Neural progenitor cell (in vitro differentiated cells): ENCODE results near the gene TDRD10. TPM values are rescaled to one million over a fixed set of nuclear protein-coding genes. Genes with fewer than 3 reads are reported as not detected.

Source experiments
- DNase-seq: peaks from one replicate; pipeline ENCODE4 v3.0.0-alpha.2; 2016; ENCODE audit warnings: low spot score
- H2AFZ ChIP-seq: fragments of 200-600 bp; sonication (generic); replicated peaks from 2 replicates; pipeline ENCODE4 v1.6.1; 2016; ENCODE audit warnings: antibody characterized with exemption
- H3F3A ChIP-seq: fragments of 200-600 bp; sonication (generic); 2 replicates; pipeline ENCODE4 v1.6.1; 2016; ENCODE audit warnings: antibody characterized with exemption, low read depth
- H3K27ac ChIP-seq: fragments of 200-600 bp; sonication (generic); 2 replicates; pipeline ENCODE4 v1.5.1; 2016; ENCODE audit warnings: mild to moderate bottlenecking
- H3K27me3 ChIP-seq: fragments of 200-600 bp; sonication (generic); 2 replicates; pipeline ENCODE4 v1.6.1; 2016; ENCODE audit warnings: mild to moderate bottlenecking, moderate library complexity
- H3K36me3 ChIP-seq: fragments of 200-600 bp; sonication (generic); 2 replicates; pipeline ENCODE4 v1.5.1; 2016
- H3K4me1 ChIP-seq: fragments of 200-600 bp; sonication (generic); 2 replicates; pipeline ENCODE4 v1.6.1; 2016; ENCODE audit warnings: mixed run types
- H3K4me2 ChIP-seq: fragments of 200-600 bp; sonication (generic); 2 replicates; pipeline ENCODE4 v1.6.1; 2016
- H3K4me3 ChIP-seq: fragments of 200-600 bp; sonication (generic); 2 replicates; pipeline ENCODE4 v1.5.1; 2016
- H3K79me2 ChIP-seq: fragments of 200-600 bp; sonication (generic); 2 replicates; pipeline ENCODE4 v1.6.1; 2016; ENCODE audit warnings: low read depth
- H3K9ac ChIP-seq: fragments of 200-600 bp; sonication (generic); 2 replicates; pipeline ENCODE4 v1.6.1; 2016
- H3K9me3 ChIP-seq: fragments of 200-600 bp; sonication (generic); 2 replicates; pipeline ENCODE4 v1.5.1; 2016; ENCODE audit warnings: low read depth
- H4K20me1 ChIP-seq: fragments of 200-600 bp; sonication (generic); 2 replicates; pipeline ENCODE4 v1.6.1; 2016; ENCODE audit warnings: low read depth
- H3K27ac Mint-ChIP-seq: 3 replicates; pipeline ENCODE4 v1.8.0; 2021; ENCODE audit warnings: mixed read lengths
- H3K27me3 Mint-ChIP-seq: 2 replicates; pipeline ENCODE4 v1.8.0; 2022; ENCODE audit warnings: low read depth, mild to moderate bottlenecking, inconsistent platforms, moderate library complexity, mixed read lengths; ENCODE audit not compliant: insufficient read depth
- H3K36me3 Mint-ChIP-seq: 3 replicates; pipeline ENCODE4 v1.8.0; 2021; ENCODE audit warnings: mixed read lengths
- H3K4me1 Mint-ChIP-seq: 3 replicates; pipeline ENCODE4 v1.8.0; 2021; ENCODE audit warnings: mixed read lengths
- H3K4me3 Mint-ChIP-seq: 3 replicates; pipeline ENCODE4 v1.8.0; 2021; ENCODE audit warnings: mild to moderate bottlenecking, moderate library complexity, mixed read lengths
- H3K9me3 Mint-ChIP-seq: 3 replicates; pipeline ENCODE4 v1.8.0; 2020; ENCODE audit warnings: mixed read lengths
- EZH2 ChIP-seq: fragments of 200-600 bp; sonication (generic); IDR thresholded peaks from 2 replicates; pipeline ENCODE4 v1.6.1; 2017; ENCODE audit warnings: antibody characterized with exemption, mild to moderate bottlenecking, moderate library complexity
- EZH2phosphoT487 ChIP-seq: fragments of 200-600 bp; sonication (generic); IDR thresholded peaks from 2 replicates; pipeline ENCODE4 v1.6.1; 2017; ENCODE audit warnings: antibody characterized with exemption
- total RNA-seq: library from RNA; depleted of rRNA; stranded (reverse); fragments of >200 nt; gene quantifications from 2 replicates; pipeline ENCODE4 v1.2.3, GENCODE V29; 2015; ENCODE audit warnings: low replicate concordance
- TF ChIP-seq, protein P1 (sequence below): fragments of 200-600 bp; sonication (generic); IDR thresholded peaks from 2 replicates; pipeline ENCODE4 v1.5.1; 2017; ENCODE audit warnings: antibody characterized with exemption, mild to moderate bottlenecking

TDRD10 gene
- total RNA-seq, 1 donor from 2014 or later = not detected

GRCh38 chr1:154567386-154568156 is 65.6 kb downstream of the TDRD10 start, which contains the start of gene CHRNB2:
Gene CHRNB2, plus strand, starts transcription at chr1:154567778. Its CDS starts 267 bp downstream, at chr1:154568045.
- TF ChIP-seq EZH2 = no peak
- peak; percentile 31 for TF ChIP-seq EZH2phosphoT487
- TF ChIP-seq, protein P1, sequence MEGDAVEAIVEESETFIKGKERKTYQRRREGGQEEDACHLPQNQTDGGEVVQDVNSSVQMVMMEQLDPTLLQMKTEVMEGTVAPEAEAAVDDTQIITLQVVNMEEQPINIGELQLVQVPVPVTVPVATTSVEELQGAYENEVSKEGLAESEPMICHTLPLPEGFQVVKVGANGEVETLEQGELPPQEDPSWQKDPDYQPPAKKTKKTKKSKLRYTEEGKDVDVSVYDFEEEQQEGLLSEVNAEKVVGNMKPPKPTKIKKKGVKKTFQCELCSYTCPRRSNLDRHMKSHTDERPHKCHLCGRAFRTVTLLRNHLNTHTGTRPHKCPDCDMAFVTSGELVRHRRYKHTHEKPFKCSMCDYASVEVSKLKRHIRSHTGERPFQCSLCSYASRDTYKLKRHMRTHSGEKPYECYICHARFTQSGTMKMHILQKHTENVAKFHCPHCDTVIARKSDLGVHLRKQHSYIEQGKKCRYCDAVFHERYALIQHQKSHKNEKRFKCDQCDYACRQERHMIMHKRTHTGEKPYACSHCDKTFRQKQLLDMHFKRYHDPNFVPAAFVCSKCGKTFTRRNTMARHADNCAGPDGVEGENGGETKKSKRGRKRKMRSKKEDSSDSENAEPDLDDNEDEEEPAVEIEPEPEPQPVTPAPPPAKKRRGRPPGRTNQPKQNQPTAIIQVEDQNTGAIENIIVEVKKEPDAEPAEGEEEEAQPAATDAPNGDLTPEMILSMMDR = peak; percentile 13
- no peak within 1 kb of the TSS for H3K27ac Mint-ChIP-seq
- no peak within 1 kb of the TSS for H3K27ac ChIP-seq
- no peaks in the 10 kb centered on the region for H3K36me3 ChIP-seq
- H3K4me3 Mint-ChIP-seq = peak within 1 kb of the TSS; percentile 89
- H3K79me2 ChIP-seq = no peaks in the 10 kb centered on the region
- peaks cover 28% of the 10 kb centered on the region for H3K27me3 Mint-ChIP-seq
- no peak within 1 kb of the TSS for H3K9ac ChIP-seq
- H3K9me3 Mint-ChIP-seq = no peaks in the 10 kb centered on the region
- H3K4me1 ChIP-seq = peaks cover 10% of the 10 kb centered on the region
- peaks cover 12% of the 10 kb centered on the region for H3K4me1 Mint-ChIP-seq
- peak within 1 kb of the TSS; percentile 54 for H3K4me3 ChIP-seq
- no peaks in the 10 kb centered on the region for H3K9me3 ChIP-seq
- peaks cover 15% of the 10 kb centered on the region for H4K20me1 ChIP-seq
- peak within 1 kb of the TSS; percentile 56 for H2AFZ ChIP-seq
- peak within 1 kb of the TSS; percentile 88 for H3K4me2 ChIP-seq
- peaks cover 22% of the 10 kb centered on the region for H3F3A ChIP-seq
- H3K27me3 ChIP-seq = peaks cover 20% of the 10 kb centered on the region
- DNase-seq = peak; percentile 94
- no peaks in the 10 kb centered on the region for H3K36me3 Mint-ChIP-seq

DNA sequence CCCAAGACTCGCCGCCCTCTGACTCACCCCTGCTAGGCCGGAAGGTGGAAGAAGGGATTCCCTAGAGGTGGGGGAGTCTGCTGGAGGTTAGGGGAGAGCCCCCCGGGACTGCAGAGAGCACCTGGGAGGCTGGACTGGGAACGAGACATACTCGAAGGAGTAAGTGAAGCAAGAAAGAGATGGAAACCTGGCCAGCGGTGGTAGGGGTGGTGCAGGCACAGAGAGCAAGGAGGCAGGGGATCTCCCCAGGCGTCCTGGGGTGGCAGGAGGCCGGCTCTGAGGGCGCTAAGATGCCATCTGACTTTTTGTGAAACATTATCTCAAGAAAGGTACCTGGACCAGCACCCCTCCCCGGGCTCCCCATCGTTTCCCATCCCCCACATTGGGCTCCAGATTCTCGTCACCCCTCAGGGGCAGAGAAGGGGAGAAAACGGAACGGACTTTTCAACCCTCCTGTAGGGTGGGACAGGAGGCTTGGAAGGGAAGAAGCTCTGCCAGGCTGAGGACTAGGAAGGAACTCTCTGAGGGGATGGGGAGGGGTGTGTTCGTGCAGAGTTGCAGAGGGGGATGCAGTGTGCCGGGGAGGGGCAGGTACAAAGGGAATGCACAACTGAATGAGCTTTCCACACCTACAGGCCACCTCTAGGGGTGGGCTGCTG is 66.3 kb downstream of the TDRD10 start:
- Histone ChIP-seq H3K27ac (no peak overlapping the region), H4K20me1 (peaks cover 15% of the 10 kb centered on the region), H3F3A (peaks cover 22% of the 10 kb centered on the region), H3K4me3 (peak overlapping the region; percentile 54), H3K27me3 (peaks cover 20% of the 10 kb centered on the region), H3K9ac (no peak overlapping the region), H3K4me1 (peaks cover 10% of the 10 kb centered on the region), H3K36me3 (no peaks in the 10 kb centered on the region), H3K4me2 (peak overlapping the region; percentile 88), H3K79me2 (no peaks in the 10 kb centered on the region), H2AFZ (no peak overlapping the region), H3K9me3 (no peaks in the 10 kb centered on the region)
- TF ChIP-seq EZH2phosphoT487 (no peak), EZH2 (no peak)
- TF ChIP-seq, protein P1 = no peak
- H3K4me1 Mint-ChIP-seq = peaks cover 16% of the 10 kb centered on the region
- no peak for DNase-seq
- H3K27me3 Mint-ChIP-seq = peaks cover 28% of the 10 kb centered on the region
- no peak overlapping the region for H3K27ac Mint-ChIP-seq
- no peaks in the 10 kb centered on the region for H3K9me3 Mint-ChIP-seq
- peak overlapping the region; percentile 84 for H3K4me3 Mint-ChIP-seq
- H3K36me3 Mint-ChIP-seq = no peaks in the 10 kb centered on the region

DNA sequence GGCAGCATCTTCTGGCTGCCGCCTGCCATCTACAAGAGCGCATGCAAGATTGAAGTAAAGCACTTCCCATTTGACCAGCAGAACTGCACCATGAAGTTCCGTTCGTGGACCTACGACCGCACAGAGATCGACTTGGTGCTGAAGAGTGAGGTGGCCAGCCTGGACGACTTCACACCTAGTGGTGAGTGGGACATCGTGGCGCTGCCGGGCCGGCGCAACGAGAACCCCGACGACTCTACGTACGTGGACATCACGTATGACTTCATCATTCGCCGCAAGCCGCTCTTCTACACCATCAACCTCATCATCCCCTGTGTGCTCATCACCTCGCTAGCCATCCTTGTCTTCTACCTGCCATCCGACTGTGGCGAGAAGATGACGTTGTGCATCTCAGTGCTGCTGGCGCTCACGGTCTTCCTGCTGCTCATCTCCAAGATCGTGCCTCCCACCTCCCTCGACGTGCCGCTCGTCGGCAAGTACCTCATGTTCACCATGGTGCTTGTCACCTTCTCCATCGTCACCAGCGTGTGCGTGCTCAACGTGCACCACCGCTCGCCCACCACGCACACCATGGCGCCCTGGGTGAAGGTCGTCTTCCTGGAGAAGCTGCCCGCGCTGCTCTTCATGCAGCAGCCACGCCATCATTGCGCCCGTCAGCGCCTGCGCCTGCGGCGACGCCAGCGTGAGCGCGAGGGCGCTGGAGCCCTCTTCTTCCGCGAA is 69.4 kb downstream of the TDRD10 start:
- H3K9ac ChIP-seq = no peak overlapping the region
- H3K36me3 Mint-ChIP-seq = peaks cover 9% of the 10 kb centered on the region
- TF ChIP-seq, protein P1 = no peak
- no peak for TF ChIP-seq EZH2phosphoT487
- TF ChIP-seq EZH2 = no peak
- H3K27me3 Mint-ChIP-seq = peaks cover 28% of the 10 kb centered on the region
- no peaks in the 10 kb centered on the region for H3K9me3 ChIP-seq
- peaks cover 15% of the 10 kb centered on the region for H3K4me1 ChIP-seq
- H3K4me3 ChIP-seq = no peak overlapping the region
- no peak overlapping the region for H3K4me3 Mint-ChIP-seq
- H3K4me2 ChIP-seq = no peak overlapping the region
- no peak overlapping the region for H3K27ac ChIP-seq
- no peaks in the 10 kb centered on the region for H3K36me3 ChIP-seq
- H4K20me1 ChIP-seq = peaks cover 14% of the 10 kb centered on the region
- H3K4me1 Mint-ChIP-seq = peaks cover 29% of the 10 kb centered on the region
- peaks cover 20% of the 10 kb centered on the region for H3F3A ChIP-seq
- no peak for DNase-seq
- no peaks in the 10 kb centered on the region for H3K9me3 Mint-ChIP-seq
- H2AFZ ChIP-seq = no peak overlapping the region
- H3K27ac Mint-ChIP-seq = no peak overlapping the region
- peaks cover 20% of the 10 kb centered on the region for H3K27me3 ChIP-seq
- H3K79me2 ChIP-seq = no peaks in the 10 kb centered on the region
